Lower lobe of right lung (tissue), 2 donors: ENCODE data around the gene STRBP. TPM values are rescaled to one million over a fixed set of nuclear protein-coding genes. Genes with fewer than 3 reads are reported as not detected.

Experiments used
- ATAC-seq, 2 donors: fragments of 200-7000 bp; cut with Tn5 transposase; one replicate each; pipeline ENCODE4 v1.9.1; 2020 to 2022; ENCODE audit warnings: mild to moderate bottlenecking in 2 of 2, moderate library complexity in 2 of 2
- DNase-seq: peaks from one replicate; pipeline ENCODE4 v3.0.0-alpha.2; 2020
- H3K27ac ChIP-seq: fragments of 200-600 bp; one replicate; pipeline ENCODE4 v1.8.0; 2022
- H3K27me3 ChIP-seq: fragments of 200-600 bp; one replicate; pipeline ENCODE4 v1.8.0; 2022; ENCODE audit warnings: low read depth
- H3K36me3 ChIP-seq: fragments of 200-600 bp; one replicate; pipeline ENCODE4 v1.8.0; 2022; ENCODE audit warnings: mild to moderate bottlenecking
- H3K4me1 ChIP-seq: fragments of 200-600 bp; one replicate; pipeline ENCODE4 v1.8.0; 2022
- H3K4me3 ChIP-seq: fragments of 200-600 bp; one replicate; pipeline ENCODE4 v1.8.0; 2022; ENCODE audit warnings: mild to moderate bottlenecking
- H3K9me3 ChIP-seq: fragments of 200-600 bp; one replicate; pipeline ENCODE4 v1.8.0; 2022
- intact Hi-C: fragments of 100-400 bp; cut with DNase I; formaldehyde crosslinking; loops from one replicate; pipeline ENCODE4 v1.11.0; 2022
- total RNA-seq: library from RNA; stranded (reverse); fragmentation: NEBNext Ultra II Directional; extraction: Animal tissue kit (Norgen Biotek cat#: 25700); gene quantifications from one replicate; pipeline ENCODE4 v1.2.1, GENCODE V29; 2021
- TF ChIP-seq, protein P1 (sequence below): fragments of 200-600 bp; IDR thresholded peaks from one replicate; pipeline ENCODE4 v1.8.0; 2022; ENCODE audit warnings: antibody characterized with exemption, mild to moderate bottlenecking
- donor health status: DM: no; HTN: yes; CAD: no; lungs with severe emphysema.

The STRBP gene
- total RNA-seq, 1 donor from 2014 or later: 23.7 TPM

DNA sequence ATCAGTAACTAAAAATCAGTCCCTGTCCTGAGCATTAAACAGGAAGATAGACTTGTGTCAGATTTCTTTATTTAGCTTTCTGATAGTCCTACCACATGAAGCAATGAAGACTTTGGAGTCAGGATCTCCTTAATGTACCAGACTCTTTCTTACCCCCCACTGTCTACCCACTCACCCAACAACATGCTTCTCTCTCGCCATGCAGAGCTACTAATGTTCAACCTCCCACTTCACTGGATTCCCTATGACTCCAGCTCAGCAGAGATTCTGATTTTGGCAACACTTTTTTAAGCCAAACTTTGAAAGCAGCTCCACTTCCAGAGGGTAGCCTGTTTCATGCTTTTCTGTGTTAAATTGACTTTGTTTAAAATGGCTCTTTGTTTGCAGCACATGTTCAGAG is 184.1 kb downstream of the STRBP start:
- TF ChIP-seq, protein P1, sequence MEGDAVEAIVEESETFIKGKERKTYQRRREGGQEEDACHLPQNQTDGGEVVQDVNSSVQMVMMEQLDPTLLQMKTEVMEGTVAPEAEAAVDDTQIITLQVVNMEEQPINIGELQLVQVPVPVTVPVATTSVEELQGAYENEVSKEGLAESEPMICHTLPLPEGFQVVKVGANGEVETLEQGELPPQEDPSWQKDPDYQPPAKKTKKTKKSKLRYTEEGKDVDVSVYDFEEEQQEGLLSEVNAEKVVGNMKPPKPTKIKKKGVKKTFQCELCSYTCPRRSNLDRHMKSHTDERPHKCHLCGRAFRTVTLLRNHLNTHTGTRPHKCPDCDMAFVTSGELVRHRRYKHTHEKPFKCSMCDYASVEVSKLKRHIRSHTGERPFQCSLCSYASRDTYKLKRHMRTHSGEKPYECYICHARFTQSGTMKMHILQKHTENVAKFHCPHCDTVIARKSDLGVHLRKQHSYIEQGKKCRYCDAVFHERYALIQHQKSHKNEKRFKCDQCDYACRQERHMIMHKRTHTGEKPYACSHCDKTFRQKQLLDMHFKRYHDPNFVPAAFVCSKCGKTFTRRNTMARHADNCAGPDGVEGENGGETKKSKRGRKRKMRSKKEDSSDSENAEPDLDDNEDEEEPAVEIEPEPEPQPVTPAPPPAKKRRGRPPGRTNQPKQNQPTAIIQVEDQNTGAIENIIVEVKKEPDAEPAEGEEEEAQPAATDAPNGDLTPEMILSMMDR: no peak
- ATAC-seq (no peak), DNase-seq (no peak)
- Histone ChIP-seq H3K36me3 (peaks cover 79% of the 10 kb centered on the region), H3K9me3 (no peaks in the 10 kb centered on the region), H3K4me3 (no peak overlapping the region), H3K27me3 (no peaks in the 10 kb centered on the region), H3K27ac (no peak overlapping the region), H3K4me1 (no peaks in the 10 kb centered on the region)
- intact Hi-C loops: no loop called here

DNA sequence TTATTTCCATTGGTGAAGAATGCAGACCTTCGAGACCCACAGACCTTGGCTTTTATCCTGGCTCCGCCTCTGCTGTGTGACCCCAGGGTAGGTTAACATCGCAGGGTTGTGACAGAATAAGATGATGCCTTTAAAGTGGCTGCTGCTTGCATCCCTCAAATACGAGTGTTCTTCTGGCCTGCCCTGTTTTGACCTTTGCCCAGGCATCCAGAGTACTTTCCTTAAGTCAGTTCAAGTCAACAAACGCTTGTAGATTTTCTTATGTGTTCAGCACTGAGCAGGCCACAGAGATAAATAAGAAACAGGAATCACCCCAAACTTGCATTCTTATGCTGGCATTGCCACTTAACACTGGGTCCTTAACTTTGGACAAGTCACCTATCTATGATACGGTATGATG is 184.7 kb downstream of the STRBP start:
- TF ChIP-seq, protein P1: no peak
- Histone ChIP-seq H3K4me3 (no peak overlapping the region), H3K36me3 (peaks cover 82% of the 10 kb centered on the region), H3K27ac (no peak overlapping the region), H3K9me3 (no peaks in the 10 kb centered on the region), H3K27me3 (no peaks in the 10 kb centered on the region), H3K4me1 (no peaks in the 10 kb centered on the region)
- ATAC-seq (no peak), DNase-seq (no peak)
- intact Hi-C loops: no loop called here

- intact Hi-C loops: no loop called here
- no peak for ATAC-seq
Measured at GRCh38 chr9:123081824-123082223, 186.6 kb downstream of the STRBP start.

DNA sequence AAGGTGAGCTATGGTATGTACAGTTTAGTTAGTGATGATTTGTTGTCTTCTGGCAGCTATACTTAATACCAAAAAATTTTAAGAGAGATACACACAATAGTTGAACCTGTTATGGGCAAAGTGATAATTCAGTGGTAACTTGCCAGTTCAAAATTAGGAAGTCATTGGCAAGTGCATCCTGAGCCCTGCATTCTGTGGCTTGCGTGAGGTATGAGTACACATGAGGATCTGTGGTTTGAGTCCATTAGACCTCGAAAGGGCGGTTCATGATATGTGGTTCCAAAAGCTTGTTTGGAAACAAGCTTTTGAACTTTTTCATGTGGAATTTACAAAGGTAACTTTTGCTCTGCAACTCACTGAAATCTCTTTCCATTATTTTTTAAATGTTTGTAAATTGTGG is 187.9 kb downstream of the STRBP start:
- ATAC-seq: no peak
- intact Hi-C loops: no loop called here
- Histone ChIP-seq H3K4me1 (no peaks in the 10 kb centered on the region), H3K4me3 (no peak overlapping the region), H3K36me3 (peaks cover 94% of the 10 kb centered on the region), H3K27me3 (no peaks in the 10 kb centered on the region), H3K27ac (no peak overlapping the region), H3K9me3 (no peaks in the 10 kb centered on the region)
- TF ChIP-seq, protein P1: no peak
- no peak for DNase-seq

More at GRCh38 chr9:123081824-123082223, 186.6 kb downstream of the STRBP start:
- no peaks in the 10 kb centered on the region for H3K9me3 ChIP-seq
- no peaks in the 10 kb centered on the region for H3K27me3 ChIP-seq
- peaks cover 85% of the 10 kb centered on the region for H3K36me3 ChIP-seq
- no peak overlapping the region for H3K27ac ChIP-seq
- DNase-seq: no peak
- H3K4me3 ChIP-seq: no peak overlapping the region
- TF ChIP-seq, protein P1: peak; percentile 45
- no peaks in the 10 kb centered on the region for H3K4me1 ChIP-seq

DNA sequence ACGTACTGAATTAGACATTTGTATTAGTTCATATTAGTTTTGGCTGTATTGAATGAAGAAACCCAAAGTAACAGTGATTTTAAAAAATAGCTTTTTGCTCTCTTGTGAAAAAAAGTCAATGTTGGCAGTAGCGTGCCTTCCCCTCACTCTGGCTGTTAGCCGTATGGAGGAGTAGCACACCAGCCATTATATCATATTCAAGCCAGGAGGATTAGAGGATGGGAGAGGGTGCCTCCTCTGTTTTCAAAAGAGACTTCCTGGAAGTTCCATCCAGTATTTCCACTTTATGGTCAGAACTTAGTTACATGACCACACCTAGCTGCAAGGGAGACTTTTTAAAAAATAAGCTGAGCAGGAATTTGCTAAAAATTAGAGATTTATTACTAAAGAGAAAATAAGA is 193.8 kb downstream of the STRBP start:
- no peak for ATAC-seq
- H3K36me3 ChIP-seq: peaks cover 91% of the 10 kb centered on the region
- TF ChIP-seq, protein P1: no peak

GRCh38 chr9:123073991-123074422 is 194.4 kb downstream of the STRBP start:
- H3K4me1 ChIP-seq: peaks cover 20% of the 10 kb centered on the region
- H3K9me3 ChIP-seq: no peaks in the 10 kb centered on the region
- ATAC-seq: peak; percentile 53 to 63
- H3K4me3 ChIP-seq: no peak overlapping the region
- peak overlapping the region; percentile 32 for H3K27ac ChIP-seq
- no peak for DNase-seq
- H3K27me3 ChIP-seq: no peaks in the 10 kb centered on the region
- H3K36me3 ChIP-seq: peaks cover 88% of the 10 kb centered on the region
- intact Hi-C loops: no loop called here
- TF ChIP-seq, protein P1: no peak

More for the DNA sequence above, 193.8 kb downstream of the STRBP start:
- H3K4me1 ChIP-seq: peaks cover 20% of the 10 kb centered on the region
- H3K27ac ChIP-seq: peak overlapping the region; percentile 32
- no peaks in the 10 kb centered on the region for H3K27me3 ChIP-seq
- DNase-seq: no peak
- H3K4me3 ChIP-seq: no peak overlapping the region
- intact Hi-C loops: no loop called here
- no peaks in the 10 kb centered on the region for H3K9me3 ChIP-seq
